ENCODE data around the gene RBPJ.
A peak's percentile ranks its signal among the peaks of the same experiment; 100 is the strongest.
"Not testable (repeated sequence)": the region's sequence is repeated elsewhere in the genome, so short reads cannot be mapped to it uniquely, and the experiment has no call there.

RBPJ gene

DNA sequence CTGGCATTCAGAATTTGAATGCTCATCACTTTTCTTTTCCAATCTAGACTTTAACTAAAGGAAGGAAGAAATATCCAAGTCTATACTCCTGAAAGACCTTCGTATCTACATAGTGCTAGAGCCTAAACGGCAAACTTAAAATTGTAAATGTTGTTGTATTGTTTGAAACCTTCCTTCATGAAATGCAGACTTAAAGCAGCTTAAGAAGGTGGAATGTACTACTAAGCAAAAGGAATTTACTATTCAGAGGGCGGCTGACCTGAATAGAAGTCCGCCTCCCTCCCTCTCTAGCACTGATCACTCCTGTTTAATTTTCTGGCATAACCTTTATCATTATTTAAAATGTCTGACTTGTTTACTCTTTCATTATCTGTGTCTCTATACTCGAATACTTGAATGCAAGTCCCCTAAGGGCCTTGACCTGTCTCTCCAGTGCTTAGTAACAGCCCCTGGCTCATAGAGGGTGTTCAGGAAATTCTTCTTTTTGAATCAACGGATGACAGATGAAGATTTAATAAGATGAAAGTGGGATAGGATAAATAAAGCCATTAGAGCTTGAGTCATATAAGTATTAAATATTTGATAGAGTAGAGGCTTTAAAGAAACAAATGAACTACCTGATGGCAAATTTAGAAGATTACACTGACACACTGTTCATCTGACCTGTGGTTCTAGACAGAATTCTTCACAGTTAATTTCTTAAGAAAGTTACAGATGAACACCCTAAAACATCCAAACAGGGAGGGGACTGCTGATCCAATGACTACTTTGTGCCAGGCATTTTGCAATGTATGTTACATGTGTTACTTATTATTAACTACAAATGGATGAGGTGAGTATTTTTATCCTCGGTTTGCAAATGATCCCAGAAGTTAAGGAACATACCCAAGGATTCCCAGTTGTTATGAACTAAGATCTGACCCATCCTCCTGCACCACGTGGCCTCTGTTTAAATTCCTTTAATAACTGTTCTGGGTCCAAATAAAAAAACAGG lies 20.2 kb upstream of the RBPJ start:
- H3K4me3 ChIP-seq (ENCODE audit: low read depth, low read length): no peak overlapping the region

DNA sequence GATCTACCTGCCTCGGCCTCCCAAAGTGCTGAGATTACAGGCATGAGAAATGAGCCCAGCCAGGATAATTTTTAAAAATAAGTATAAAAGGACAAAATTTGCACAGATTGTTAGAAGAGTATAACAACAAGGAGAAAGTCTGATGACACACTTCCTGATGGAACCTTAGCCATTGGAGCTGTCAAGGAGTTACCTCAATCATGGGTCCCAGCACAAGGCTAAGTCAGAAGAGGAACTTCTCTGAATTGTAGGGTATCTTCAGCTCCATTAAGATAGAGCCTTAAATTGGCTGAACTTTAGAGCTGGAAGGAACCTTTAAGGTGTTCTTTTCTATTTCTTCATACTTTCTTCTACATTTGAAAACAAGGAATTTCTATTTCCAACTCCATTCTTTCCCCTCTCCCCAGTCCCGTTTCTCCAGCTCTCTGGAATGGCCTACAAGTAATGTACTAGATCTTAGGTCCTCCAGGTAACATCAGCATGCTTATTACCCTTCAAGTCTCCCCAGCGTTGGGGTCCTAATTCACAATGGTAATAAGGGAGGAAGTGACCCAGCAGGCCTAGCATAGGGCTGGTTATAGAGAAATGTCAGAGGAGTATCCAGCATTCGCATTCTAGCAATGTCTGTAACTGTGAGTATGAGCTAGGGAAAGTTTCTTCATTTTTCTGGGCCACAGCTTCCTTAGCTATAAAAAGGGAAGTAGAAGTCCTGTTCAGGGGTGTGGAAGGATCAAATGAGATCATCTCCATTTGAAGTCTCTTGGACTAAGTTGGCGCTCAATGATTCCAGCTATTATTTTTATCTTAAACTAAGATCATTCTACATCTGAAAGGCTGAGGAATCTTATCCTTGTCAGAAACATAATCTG lies 18.5 kb upstream of the RBPJ start:
- no peak overlapping the region for H3K4me3 ChIP-seq (ENCODE audit: low read depth, low read length)

DNA sequence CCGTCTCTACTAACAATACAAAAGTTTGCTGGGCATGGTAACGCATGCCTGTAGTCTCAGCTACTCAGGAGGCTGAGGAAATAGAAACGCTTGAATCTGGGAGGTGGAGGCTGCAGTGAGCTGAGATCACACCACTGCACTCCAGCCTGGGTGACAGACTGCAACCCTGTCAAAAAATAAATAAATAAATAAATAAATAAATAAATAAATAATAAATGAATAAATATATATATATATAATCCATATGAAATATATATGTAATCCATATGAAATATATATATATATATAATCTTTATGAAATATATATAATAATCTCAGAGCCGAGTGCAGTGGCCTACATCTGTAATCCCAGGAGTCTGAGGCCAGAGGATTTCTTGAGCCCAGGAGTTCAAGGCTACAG lies 17.8 kb upstream of the RBPJ start:
- H3K4me3 ChIP-seq (ENCODE audit: low read depth, low read length): no peak overlapping the region

DNA sequence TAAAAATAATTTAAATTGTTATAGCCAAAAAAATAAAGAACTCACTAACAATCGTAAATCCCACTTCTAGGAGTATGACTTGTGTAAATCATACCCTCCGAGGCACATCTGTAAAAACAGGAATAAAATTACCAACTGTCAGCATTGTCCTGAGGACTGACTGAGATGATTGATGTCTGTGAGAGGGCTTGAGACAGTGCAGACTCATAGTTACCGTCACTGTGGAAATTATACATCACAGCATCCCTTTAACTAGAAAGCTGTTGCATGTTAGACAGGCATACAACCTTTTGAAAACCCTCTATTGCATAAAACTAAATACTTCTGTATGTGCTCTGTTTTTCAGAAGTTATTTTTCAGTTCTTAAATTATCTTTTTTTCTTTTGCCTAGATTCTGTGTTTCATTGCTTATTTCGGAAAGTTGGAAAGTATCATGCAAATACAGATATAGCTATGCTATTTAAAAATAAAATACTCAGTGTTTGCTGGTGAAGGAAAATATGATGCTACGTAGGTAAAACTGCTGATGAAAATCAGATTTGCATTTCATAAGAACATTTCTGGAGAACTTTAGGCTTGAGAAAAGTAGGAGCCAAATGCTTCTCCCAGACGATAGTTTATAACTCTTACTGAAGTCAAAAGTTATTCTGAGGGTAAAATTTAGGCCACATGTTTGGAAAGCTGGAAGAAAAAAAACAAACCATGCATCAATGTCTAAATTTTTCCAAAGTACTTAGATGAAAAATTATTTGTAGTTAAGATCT lies 13.6 kb upstream of the RBPJ start:
- H3K4me3 ChIP-seq (ENCODE audit: low read depth, low read length): no peak overlapping the region

- no peak overlapping the region for H3K4me3 ChIP-seq (ENCODE audit: low read depth, low read length)
Observed at GRCh38 chr4:26308568-26308967, 12.2 kb upstream of the RBPJ start.

DNA sequence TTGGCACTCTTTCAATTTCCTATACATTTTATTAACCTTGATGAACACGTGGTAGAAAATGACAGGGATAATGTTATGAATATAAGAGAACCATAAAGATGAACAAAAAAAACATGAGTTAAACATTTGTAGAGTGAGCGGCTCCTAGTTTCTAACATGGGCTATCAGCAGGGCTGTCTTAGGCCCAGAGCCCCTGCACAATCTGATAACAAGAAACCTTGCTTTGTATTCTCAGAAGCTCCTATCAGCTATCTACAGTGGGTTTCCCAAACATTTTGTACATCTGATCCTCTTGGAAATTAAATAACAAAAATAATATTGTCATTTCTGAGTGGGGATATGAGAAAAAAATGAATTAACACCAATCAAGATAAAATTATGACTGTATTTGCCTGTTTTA lies 10.6 kb upstream of the RBPJ start:
- no peak overlapping the region for H3K4me3 ChIP-seq (ENCODE audit: low read depth, low read length)

GRCh38 chr4:26311633-26312032 lies 9.2 kb upstream of the RBPJ start:
- no peak overlapping the region for H3K4me3 ChIP-seq (ENCODE audit: low read depth, low read length)

- not testable (repeated sequence) for H3K4me3 ChIP-seq (ENCODE audit: low read depth, low read length)
Observed at GRCh38 chr4:26315316-26315932, 5.4 kb upstream of the RBPJ start.

GRCh38 chr4:26317766-26318165 lies 3.0 kb upstream of the RBPJ start:
- no peak overlapping the region for H3K4me3 ChIP-seq (ENCODE audit: low read depth, low read length)

DNA sequence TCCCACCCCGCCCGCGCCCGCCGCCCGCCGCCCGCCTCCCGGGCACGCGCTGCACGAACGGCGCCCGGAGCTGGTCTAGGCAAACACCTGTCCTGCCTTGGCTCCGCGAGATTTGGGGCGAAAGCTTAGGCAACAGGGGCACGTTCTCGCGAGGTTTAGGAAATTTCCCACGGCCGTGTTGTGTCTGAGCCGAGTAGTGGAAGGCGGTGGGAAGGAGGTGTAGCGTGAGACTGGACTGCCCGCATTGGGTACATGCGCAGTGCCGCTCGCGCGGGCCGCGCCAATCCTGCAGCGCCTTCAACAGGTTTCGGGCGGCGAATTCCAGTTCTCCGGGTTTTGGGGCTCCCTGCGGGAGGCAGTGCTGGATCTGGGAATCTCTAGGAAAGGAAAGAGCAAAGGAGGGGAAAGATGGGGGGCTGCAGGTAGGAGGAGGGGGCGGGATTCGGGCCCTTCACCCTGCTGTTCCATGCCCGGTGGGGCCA lies 1.3 kb upstream of the RBPJ start:
- peak overlapping the region; percentile 72 for H3K4me3 ChIP-seq (ENCODE audit: low read depth, low read length)

DNA sequence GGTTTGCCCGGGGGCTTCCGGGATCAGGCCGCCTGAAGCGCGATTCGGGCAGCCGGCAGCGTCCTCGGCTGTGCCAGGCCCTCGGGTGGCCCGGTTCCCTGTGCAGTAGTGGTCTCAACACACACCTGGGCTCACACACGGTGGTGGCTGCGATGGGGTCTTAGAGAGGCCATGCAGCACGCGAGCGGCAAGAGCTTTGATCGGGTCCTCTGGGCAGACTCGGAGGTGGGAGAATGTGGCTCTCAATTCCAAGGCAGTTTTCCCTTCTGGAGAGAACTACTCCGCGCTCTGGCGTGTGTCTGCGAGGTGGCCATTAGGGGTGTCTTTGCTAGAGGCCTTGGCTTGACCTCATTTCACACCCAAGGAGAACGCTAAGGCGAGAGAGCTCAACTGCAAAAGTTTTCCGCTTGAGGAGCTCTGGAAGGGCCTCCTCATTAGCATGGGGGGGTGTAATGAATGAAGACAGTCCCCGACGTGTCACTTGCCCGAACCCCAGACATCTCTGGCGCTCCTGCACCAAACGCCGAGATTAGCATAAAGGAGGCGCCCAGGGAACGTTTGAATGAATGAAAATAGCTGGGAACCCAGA lies 771 bp upstream of the RBPJ start:
- H3K4me3 ChIP-seq (ENCODE audit: low read depth, low read length): peak overlapping the region; percentile 72

DNA sequence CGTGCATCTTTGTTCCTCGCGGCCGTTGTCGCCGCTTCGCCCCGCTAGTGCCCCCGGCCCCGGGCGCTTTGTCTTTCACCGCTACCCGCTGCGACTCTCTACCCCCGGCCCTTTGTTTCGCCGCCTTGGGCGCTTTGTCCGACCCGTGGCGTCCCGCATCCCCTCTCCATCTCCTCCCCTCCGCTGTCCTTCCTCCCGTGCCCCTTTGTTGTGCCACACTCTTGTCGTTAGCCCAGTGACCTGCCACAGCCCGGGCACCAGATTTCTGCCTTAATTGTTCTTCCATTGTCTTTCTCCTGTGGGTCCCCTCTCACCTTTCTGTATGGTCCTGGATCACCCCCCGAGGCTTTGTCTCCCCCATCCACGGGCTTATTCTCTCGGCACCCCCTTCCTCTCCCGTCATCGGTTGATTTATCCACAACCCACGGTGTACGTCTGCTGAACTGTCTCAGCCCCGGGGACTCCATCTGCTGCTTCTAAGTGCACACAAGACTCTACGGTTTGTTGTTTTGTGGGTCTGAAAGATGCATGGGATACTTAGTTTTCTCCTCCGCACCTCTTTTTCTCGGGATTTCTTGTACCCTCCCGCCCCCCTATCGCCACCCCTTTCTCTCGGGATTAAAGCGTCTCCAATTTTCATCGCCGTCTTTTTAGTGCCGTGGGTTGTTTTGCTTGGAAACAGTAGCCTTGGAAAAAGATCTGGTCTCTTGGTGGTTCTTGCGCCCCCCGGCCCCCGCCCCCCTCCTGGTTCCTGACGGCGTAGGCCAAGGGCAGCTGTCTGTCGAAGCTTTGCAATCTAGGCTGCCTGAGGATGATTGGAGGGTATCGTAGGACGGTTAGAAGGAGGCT lies 783 bp downstream of the RBPJ start:
- H3K4me3 ChIP-seq (ENCODE audit: low read depth, low read length): peak overlapping the region; percentile 94

GRCh38 chr4:26322346-26322745 lies 1.5 kb downstream of the RBPJ start:
- H3K4me3 ChIP-seq (ENCODE audit: low read depth, low read length): peak overlapping the region; percentile 94

DNA sequence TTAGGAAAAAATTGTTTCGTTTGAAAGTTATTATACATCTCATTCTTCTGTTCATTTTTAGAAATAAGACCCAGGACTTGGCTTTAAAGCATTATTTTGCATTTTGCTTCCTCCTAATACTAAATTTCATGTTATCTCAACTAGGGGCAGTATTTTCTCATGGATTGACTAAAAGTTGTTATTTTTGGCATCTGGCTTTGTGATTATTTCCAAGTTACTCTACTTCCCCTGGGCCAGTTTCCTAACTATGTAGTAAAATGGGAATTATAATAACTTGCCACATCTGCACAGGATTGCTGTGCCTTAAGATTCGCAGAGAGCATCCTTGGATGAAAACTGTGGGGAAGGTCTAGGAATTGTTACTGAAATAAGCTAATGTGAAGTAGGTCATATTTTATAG lies 3.0 kb downstream of the RBPJ start:
- peak overlapping the region; percentile 94 for H3K4me3 ChIP-seq (ENCODE audit: low read depth, low read length)

DNA sequence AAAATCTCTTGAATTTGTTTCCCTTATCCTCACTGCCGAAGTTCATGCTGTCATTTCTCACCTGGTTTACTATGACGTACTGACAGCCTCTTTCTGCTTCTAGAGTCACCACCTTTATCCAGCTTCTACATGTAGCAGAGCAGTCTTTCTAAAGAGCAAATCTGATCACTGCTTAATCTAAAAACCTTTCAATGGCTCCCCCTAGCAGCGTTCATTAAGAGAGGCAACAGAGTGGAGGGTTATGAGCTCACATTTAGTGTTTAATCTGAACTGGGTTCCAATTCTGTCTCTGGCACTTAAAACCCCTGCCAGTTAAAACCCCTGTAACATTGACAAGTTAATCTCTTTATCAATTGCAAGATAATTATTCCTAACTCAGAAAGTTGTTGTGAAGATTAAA lies 4.4 kb downstream of the RBPJ start:
- no peak overlapping the region for H3K4me3 ChIP-seq (ENCODE audit: low read depth, low read length)

- no peak overlapping the region for H3K4me3 ChIP-seq (ENCODE audit: low read depth, low read length)
Observed at GRCh38 chr4:26326791-26327190, 6.0 kb downstream of the RBPJ start.

GRCh38 chr4:26330186-26330787 lies 9.5 kb downstream of the RBPJ start:
- no peak overlapping the region for H3K4me3 ChIP-seq (ENCODE audit: low read depth, low read length)

GRCh38 chr4:26330946-26331345 lies 10.1 kb downstream of the RBPJ start:
- no peak overlapping the region for H3K4me3 ChIP-seq (ENCODE audit: low read depth, low read length)

All from iPS-11a (cell line).